Mesodermal cell (in vitro differentiated cells): Measurements from ENCODE around the gene SELENOH. TPM values are rescaled to one million over a fixed set of nuclear protein-coding genes. Genes with fewer than 3 reads are reported as not detected.
"Not testable (repeated sequence)": the region's sequence is repeated elsewhere in the genome, so short reads cannot be mapped to it uniquely, and the experiment has no call there.

Experiments used
- H3K27ac ChIP-seq: 2 replicates; pipeline ENCODE4 v1.7.0; 2013; ENCODE audit warnings: mild to moderate bottlenecking, low read depth, low read length, moderate library complexity; ENCODE audit not compliant: severe bottlenecking
- H3K36me3 ChIP-seq: 2 replicates; pipeline ENCODE4 v1.7.1; 2013; ENCODE audit warnings: mild to moderate bottlenecking, low read length, moderate library complexity; ENCODE audit not compliant: control insufficient read depth, insufficient read depth
- H3K4me1 ChIP-seq: one replicate; pipeline ENCODE4 v1.7.1; 2013; ENCODE audit warnings: mild to moderate bottlenecking, low read length; ENCODE audit not compliant: insufficient read depth, control insufficient read depth, poor library complexity, severe bottlenecking
- H3K4me3 ChIP-seq: 2 replicates; pipeline ENCODE4 v1.7.0; 2013; ENCODE audit warnings: low read length, control low read depth, mild to moderate bottlenecking; ENCODE audit not compliant: insufficient read depth, poor library complexity, severe bottlenecking; ENCODE audit errors: extremely low read depth
- H3K9me3 ChIP-seq: 2 replicates; pipeline ENCODE4 v1.7.1; 2013; ENCODE audit warnings: mild to moderate bottlenecking, low read length, moderate library complexity; ENCODE audit not compliant: control insufficient read depth
- WGBS, 2 experiments: methylation state at CpG; one replicate each; pipeline ENCODE4 v1.1.5; 2013; ENCODE audit warnings: missing lambda C conversion rate in 2 of 2; ENCODE audit not compliant: insufficient coverage in 2 of 2; 5-methylcytosine and 5-hydroxymethylcytosine counted together
- polyA plus RNA-seq, 2 experiments: library from polyadenylated mRNA; stranded (reverse); fragments of 50-300 nt; gene quantifications; one replicate each; pipeline ENCODE4 v1.2.3, GENCODE V29; 2013

SELENOH gene
- 138 TPM for polyA plus RNA-seq (2013, experiment 1 of 2)
- 118 TPM for polyA plus RNA-seq (2013, experiment 2 of 2)

DNA sequence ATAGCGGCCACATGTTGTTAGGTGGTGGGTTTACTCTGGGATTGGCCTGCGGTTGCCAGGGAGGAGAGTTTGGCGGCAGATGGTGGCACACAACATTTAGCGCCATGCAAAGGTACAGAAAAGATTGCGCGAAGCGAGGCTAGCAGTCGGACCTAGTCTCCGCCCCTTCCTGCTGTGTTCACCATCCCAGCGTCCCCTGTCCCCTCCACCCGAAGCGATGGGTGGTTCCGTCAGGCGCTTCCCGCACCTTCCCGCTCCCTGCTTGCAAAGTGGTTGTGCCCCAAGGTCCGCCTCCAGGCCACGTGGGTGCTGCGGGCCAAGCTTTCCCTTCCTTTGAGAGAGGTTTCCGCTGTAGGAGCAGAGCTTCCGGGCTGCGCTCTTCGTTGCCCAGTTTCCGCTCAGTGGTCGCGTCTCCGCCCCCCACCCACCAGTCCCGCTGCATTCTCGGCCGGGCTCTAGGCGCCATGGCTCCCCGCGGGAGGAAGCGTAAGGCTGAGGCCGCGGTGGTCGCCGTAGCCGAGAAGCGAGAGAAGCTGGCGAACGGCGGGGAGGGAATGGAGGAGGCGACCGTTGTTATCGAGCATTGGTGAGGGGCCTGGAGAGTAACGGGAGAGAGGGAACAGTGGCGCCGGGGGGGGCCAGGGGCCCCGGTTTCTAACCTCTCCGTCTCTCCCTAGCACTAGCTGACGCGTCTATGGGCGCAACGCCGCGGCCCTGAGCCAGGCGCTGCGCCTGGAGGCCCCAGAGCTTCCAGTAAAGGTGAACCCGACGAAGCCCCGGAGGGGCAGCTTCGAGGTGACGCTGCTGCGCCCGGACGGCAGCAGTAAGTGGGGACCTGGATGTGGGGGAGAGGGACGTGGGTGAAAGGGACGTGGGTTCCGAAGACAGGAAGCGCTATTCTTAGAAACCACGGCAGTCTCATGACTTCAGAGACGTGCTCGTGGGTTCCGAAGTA lies at the start of gene SELENOH:
Gene SELENOH (plus strand): TSS at position 360 of the 955 bp plus-strand sequence. CDS start 105 bp downstream, at position 465.
- Histone ChIP-seq H3K4me3 (peak within 1 kb of the TSS; percentile 97), H3K36me3 (peaks cover 69% of the 10 kb centered on the region), H3K9me3 (no peaks in the 10 kb centered on the region), H3K27ac (peak within 1 kb of the TSS; percentile 91), H3K4me1 (peaks cover 5% of the 10 kb centered on the region)
- WGBS, 2 experiments, result 1% methylated on average over 51 to 74 of the region's 75 CpGs

GRCh38 chr11:57698843-57699365 lies 42.4 kb upstream of the SELENOH start:
- Histone ChIP-seq H3K36me3 (peaks cover 87% of the 10 kb centered on the region), H3K27ac (no peak overlapping the region), H3K9me3 (no peaks in the 10 kb centered on the region), H3K4me1 (no peaks in the 10 kb centered on the region), H3K4me3 (no peak overlapping the region)
- 95 to 96% methylated on average over 16 to 17 of the region's 18 CpGs for WGBS, 2 experiments

DNA sequence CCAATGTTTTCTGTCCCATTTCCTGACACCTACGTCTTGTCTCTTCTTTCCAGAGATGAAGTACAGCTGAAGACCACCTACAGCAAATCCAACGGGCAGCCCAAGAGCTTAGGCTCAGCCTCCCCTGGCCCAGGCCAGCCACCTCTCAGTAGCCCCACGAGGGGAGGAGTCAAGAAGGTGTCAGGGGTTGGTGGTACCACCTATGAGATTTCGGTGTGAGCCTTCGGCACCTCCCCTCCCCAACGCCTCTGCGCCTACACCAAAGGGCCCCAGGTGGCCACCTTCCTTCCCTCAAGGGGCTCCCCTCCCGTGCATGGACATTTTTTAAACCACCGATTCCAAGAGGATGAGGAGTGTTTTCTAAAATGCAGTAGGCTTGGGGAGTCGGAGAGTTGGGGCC lies 41.5 kb upstream of the SELENOH start:
- Histone ChIP-seq H3K9me3 (no peaks in the 10 kb centered on the region), H3K27ac (no peak overlapping the region), H3K36me3 (peaks cover 87% of the 10 kb centered on the region), H3K4me1 (no peaks in the 10 kb centered on the region), H3K4me3 (no peak overlapping the region)
- 94 to 98% methylated on average over 6 to 8 of the region's 10 CpGs for WGBS, 2 experiments

- no CpG with 5 or more reads among the region's 3 CpGs for WGBS, 2 experiments
- Histone ChIP-seq H3K36me3 (peaks cover 85% of the 10 kb centered on the region), H3K27ac (no peak overlapping the region), H3K4me3 (no peak overlapping the region), H3K9me3 (no peaks in the 10 kb centered on the region), H3K4me1 (no peaks in the 10 kb centered on the region)
Measured at GRCh38 chr11:57700425-57700824, 40.9 kb upstream of the SELENOH start.

DNA sequence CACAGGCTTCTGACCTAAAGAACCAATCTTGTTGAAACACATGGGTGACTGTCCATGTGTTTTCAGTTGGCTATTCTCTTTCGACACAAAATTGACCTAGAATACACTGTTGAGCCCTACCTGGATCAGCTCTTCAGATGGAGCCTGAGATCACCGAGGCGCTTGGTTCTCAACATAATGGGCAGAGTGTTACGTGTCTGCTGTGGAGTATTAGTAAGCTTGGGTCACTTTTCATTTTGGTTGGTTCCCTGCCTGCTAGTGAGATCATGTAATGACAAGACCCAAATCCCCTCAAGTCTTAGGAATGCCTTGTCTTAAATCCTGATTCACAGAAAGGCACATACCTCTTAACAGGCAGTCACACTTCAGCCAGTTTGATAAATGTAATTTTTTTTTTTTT lies 38.0 kb upstream of the SELENOH start:
- no peaks in the 10 kb centered on the region for H3K9me3 ChIP-seq
- no peak overlapping the region for H3K4me3 ChIP-seq
- peaks cover 71% of the 10 kb centered on the region for H3K36me3 ChIP-seq
- no peak overlapping the region for H3K27ac ChIP-seq
- H3K4me1 ChIP-seq, result no peaks in the 10 kb centered on the region
- 94 to 100% methylated on average over 3 to 4 of the region's 4 CpGs for WGBS, 2 experiments

- H3K27ac ChIP-seq, result no peak overlapping the region
- no peak overlapping the region for H3K4me3 ChIP-seq
- 80 to 100% methylated on average over 1 to 2 of the region's 6 CpGs for WGBS, 2 experiments
- no peaks in the 10 kb centered on the region for H3K9me3 ChIP-seq
- H3K4me1 ChIP-seq, result no peaks in the 10 kb centered on the region
- H3K36me3 ChIP-seq, result peaks cover 68% of the 10 kb centered on the region
Measured at GRCh38 chr11:57704932-57705331, 36.4 kb upstream of the SELENOH start.

- not testable (repeated sequence) for H3K4me1 ChIP-seq, H3K27ac ChIP-seq, H3K9me3 ChIP-seq, H3K4me3 ChIP-seq
- peaks cover 64% of the 10 kb centered on the region for H3K36me3 ChIP-seq
- WGBS, 2 experiments, result 100% methylated on average over 1 of the region's 8 CpGs; no CpG with 5 or more reads in 1 of the 2 experiments
Measured at GRCh38 chr11:57705432-57705831, 35.9 kb upstream of the SELENOH start.

DNA sequence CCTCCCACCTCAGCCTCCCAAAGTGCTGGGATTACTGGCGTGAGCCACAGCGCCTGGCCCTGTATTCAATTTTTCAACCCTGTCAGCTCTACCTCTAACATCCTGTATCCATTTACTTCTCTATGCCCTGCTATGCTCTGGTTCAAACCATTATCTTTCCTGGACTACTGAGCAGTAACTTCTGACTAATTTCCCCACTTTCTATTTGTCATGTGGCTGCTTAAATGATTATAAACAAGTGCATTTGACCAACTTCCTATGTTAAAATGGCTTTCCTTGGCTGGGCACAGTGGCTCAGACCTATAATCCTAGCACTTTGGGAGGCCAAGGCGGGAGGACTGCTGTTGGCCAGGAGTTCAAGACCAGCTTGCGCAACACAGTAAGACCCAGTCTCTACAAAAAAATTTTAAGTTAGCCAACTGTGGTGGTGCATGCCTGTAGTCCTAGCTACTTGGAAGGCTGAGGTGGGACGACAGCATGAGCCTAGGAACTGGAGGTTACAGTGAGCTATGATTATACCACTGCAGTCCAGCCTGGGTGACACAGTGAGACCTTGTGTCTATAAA lies 31.4 kb upstream of the SELENOH start:
- 97 to 99% methylated on average over 5 of the region's 5 CpGs for WGBS, 2 experiments
- Histone ChIP-seq H3K27ac (no peak overlapping the region), H3K4me3 (no peak overlapping the region), H3K36me3 (peaks cover 41% of the 10 kb centered on the region), H3K4me1 (peaks cover 5% of the 10 kb centered on the region), H3K9me3 (no peaks in the 10 kb centered on the region)

DNA sequence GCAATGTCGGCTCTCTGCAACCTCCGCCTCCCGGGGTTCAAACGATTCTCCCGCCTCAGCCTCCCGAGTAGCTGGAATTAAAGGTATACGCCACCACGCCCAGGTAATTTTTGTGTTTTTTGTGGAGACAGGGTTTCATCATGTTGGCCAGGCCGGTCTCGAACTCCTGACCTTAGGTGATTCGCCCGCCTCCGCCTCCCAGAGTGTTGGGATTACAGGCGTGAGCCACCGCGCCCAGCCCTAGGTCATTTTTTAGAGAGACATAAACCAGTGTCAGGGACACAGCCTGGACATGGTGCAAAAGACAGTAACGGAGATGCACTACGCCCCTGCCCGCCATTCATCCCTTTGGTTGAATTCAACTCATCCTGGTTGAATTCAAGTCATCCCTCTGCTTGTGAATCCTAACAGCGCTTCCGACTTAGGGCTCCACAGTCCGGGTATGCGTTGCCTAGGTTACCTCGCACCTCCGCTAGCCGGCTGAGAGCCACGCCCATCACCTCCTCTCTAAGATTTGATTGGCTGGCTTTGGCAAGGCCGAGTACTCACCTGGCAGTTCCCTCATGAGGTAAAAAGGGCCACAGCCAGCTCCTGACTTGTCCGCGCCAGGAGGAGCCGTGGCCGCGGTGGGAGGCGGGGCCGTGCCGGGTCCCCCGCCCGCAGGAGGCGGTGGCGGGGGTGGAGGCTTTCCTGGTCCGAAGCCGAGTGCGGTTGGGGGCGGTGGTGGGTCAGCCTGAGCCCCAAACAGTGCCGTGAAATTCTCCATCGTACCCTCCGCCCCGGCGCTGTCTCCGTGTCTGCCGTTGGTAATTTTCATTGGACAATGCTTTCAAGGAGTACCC lies 29.7 kb upstream of the SELENOH start, which contains the start of gene MED19:
Gene MED19 (minus strand): TSS at position 802 of the 842 bp plus-strand sequence. CDS start 36 bp downstream, at position 766.
- H3K27ac ChIP-seq, result peak within 1 kb of the TSS; percentile 92
- H3K4me1 ChIP-seq, result peaks cover 5% of the 10 kb centered on the region
- 12 to 14% methylated on average over 31 to 35 of the region's 51 CpGs for WGBS, 2 experiments
- H3K4me3 ChIP-seq, result peak within 1 kb of the TSS; percentile 94
- H3K36me3 ChIP-seq, result peaks cover 32% of the 10 kb centered on the region
- H3K9me3 ChIP-seq, result no peaks in the 10 kb centered on the region
